ENCODE measurements around the gene PTPN20. TPM values are rescaled to one million over a fixed set of nuclear protein-coding genes. Genes with fewer than 3 reads are reported as not detected.
A peak's percentile ranks its signal among the peaks of the same experiment; 100 is the strongest.

The PTPN20 gene
- total and polyA plus RNA-seq, 2 of the 4 experiments (the other 2 are of a cell fraction): 0.14 TPM; not detected in 1

GRCh38 chr10:47033541-47034270, 122.5 kb downstream of the PTPN20 start:
- no peak overlapping the region for H3K4me3 ChIP-seq (ENCODE audit: insufficient read depth, low read depth, low read length)
- ChIA-PET POLR2A (ENCODE audit: unreplicated experiment) (no interaction called here), CTCF (interaction anchor here (2.4 kb wide), 1 partner anchor 9 kb away, joined by 12 read pairs; no protein-coding TSS in a partner anchor)
- H4K5ac ChIP-seq (ENCODE audit: low read depth, low read length): no peak overlapping the region
- no peaks in the 10 kb centered on the region for H3K79me1 ChIP-seq (ENCODE audit: low read depth in 1 of 2, low read length in 2 of 2)
- no peak for DNase-seq
- H2BK120ac ChIP-seq (ENCODE audit: low read depth, low read length): no peak overlapping the region
- no peak overlapping the region for H3K56ac ChIP-seq (ENCODE audit: extremely low read depth, insufficient read depth, low read length)
- H3K23ac ChIP-seq (ENCODE audit: low read depth, low read length): no peak overlapping the region
- ATAC-seq (ENCODE audit: low read depth): no peak
- no peak overlapping the region for H2AK9ac ChIP-seq (replicated peaks; ENCODE audit: low read depth, low read length, poor library complexity)
- no peaks in the 10 kb centered on the region for H4K20me1 ChIP-seq (ENCODE audit: insufficient read depth, low read length)
- peak overlapping the region; percentile 8 for H2AFZ ChIP-seq (replicated peaks; ENCODE audit: low read length, poor library complexity)
- no TSS peak for BruUV-seq (replicated peaks)
- no peak overlapping the region for H3K4me2 ChIP-seq (ENCODE audit: low read depth, low read length)
- no peak overlapping the region for H3K14ac ChIP-seq (replicated peaks; ENCODE audit: low read depth, low read length)
- H3K9me1 ChIP-seq (ENCODE audit: insufficient read depth, low read length): no peaks in the 10 kb centered on the region
- peaks cover 25% of the 10 kb centered on the region for H3K27me3 ChIP-seq (ENCODE audit: control insufficient read depth, insufficient read depth, low read length)
- no peak overlapping the region for H2AK5ac ChIP-seq (ENCODE audit: low read depth, low read length)
- no peak overlapping the region for H3K27ac ChIP-seq (ENCODE audit: insufficient read depth, low read length)
- TF ChIP-seq RFX5 (IDR thresholded peaks at IDR 0.05; ENCODE audit: low read depth, low read length) (no peak), NFE2L2 (IDR thresholded peaks at IDR 0.05; ENCODE audit: low read depth, low read length) (no peak), POLR2A (IDR thresholded peaks at IDR 0.05; ENCODE audit: low read depth, low read length) (no peak), CHD1 (IDR thresholded peaks at IDR 0.05; ENCODE audit: low read depth, low read length) (no peak), MAFK (IDR thresholded peaks at IDR 0.05; ENCODE audit: low read depth, low read length) (no peak), BHLHE40 (IDR thresholded peaks at IDR 0.05; ENCODE audit: low read depth, low read length) (no peak), CEBPB (IDR thresholded peaks at IDR 0.05; ENCODE audit: low read depth, low read length) (no peak), MXI1 (IDR thresholded peaks at IDR 0.05; ENCODE audit: borderline replicate concordance, low read depth, low read length) (no peak), ELK1 (IDR thresholded peaks at IDR 0.05; ENCODE audit: borderline replicate concordance, low read depth, low read length) (no peak)
- in situ Hi-C loops (cut with MboI; ENCODE audit: low sequenced_read_pairs) (no loop called here), intact Hi-C loops (cut with micrococcal nuclease) (no loop called here), dilution Hi-C loops (cut with HindIII; ENCODE audit: low sequenced_read_pairs, unreplicated experiment) (no loop called here)
- H3K4me1 ChIP-seq (ENCODE audit: control insufficient read depth, insufficient read depth, low read length): 0 out of 2 replicates have a peak, but pooled peaks cover 2% of the 10 kb centered on the region
- H2BK15ac ChIP-seq (ENCODE audit: low read depth, low read length): no peak overlapping the region
- no peak overlapping the region for H2BK5ac ChIP-seq (ENCODE audit: low read depth, low read length, poor library complexity, severe bottlenecking)
- no peak overlapping the region for H4K8ac ChIP-seq (ENCODE audit: low read depth in 2 of 2, low read length in 2 of 2)
- H3K9ac ChIP-seq (ENCODE audit: low read depth, low read length): no peak overlapping the region
- H4K91ac ChIP-seq (ENCODE audit: insufficient read depth, low read depth, low read length): no peak overlapping the region
- no peak overlapping the region for H2BK20ac ChIP-seq (ENCODE audit: low read depth, low read length)
- WGBS, 2 experiments (ENCODE audit: extremely low coverage in 2 of 2, insufficient read length in 1 of 2): 80% methylated on average over 4 of the region's 13 CpGs; no CpG with 5 or more reads in 1 of the 2 experiments
- no peak overlapping the region for H3K4ac ChIP-seq (ENCODE audit: low read depth, low read length)
- no peak overlapping the region for H3K18ac ChIP-seq (ENCODE audit: low read depth, low read length)
- no peaks in the 10 kb centered on the region for H3K36me3 ChIP-seq (ENCODE audit: control insufficient read depth, insufficient read depth, low read length)
- H3K9me3 ChIP-seq (ENCODE audit: control insufficient read depth, insufficient read depth, low read length): no peaks in the 10 kb centered on the region

Measured in IMR-90 (cell line).